ENCODE results near the gene LRRK1. TPM values are rescaled to one million over a fixed set of nuclear protein-coding genes. Genes with fewer than 3 reads are reported as not detected.

LRRK1 gene
- total and polyA plus RNA-seq, 2 of the 13 experiments (the other 11 are each of a cell fraction or from before 2014, with no cell fraction given): 0.13 to 1.2 TPM

DNA sequence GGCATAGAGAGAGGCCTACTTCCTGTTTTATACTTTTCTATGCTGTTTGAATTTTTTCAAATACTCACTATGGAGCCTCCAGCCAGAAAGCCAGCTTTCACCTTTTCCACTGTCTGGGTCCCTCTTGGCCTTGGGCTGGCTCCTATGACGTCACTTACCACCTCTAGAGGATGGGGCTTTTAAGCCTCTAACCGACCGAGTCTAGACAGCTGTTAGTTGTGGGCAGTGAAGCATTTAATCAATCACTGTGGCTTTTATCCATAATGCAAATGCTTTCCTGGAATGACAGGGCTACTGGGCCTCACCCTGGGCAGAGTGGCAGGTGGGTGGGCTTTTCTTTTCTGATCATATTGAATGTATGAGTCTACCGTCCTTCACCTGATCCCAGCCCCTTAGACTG, 61.9 kb downstream of the LRRK1 start:
- no TSS peak for BruUV-seq (replicated peaks)
- no peak overlapping the region for H3K4me3 ChIP-seq (replicated peaks in 1 of 3; ENCODE audit: insufficient read depth in 1 of 3, low read depth in 2 of 3, low read length in 3 of 3)
- H3K9me3 ChIP-seq (ENCODE audit: low read length): no peaks in the 10 kb centered on the region
- H3K27ac ChIP-seq (ENCODE audit: extremely low read length, insufficient read depth, low read length): no peak overlapping the region
- H4K20me1 ChIP-seq (ENCODE audit: insufficient read depth, low read length): no peaks in the 10 kb centered on the region
- in situ Hi-C loops (cut with HindIII; ENCODE audit: extremely low pct_ligation_motif_present, low pct_unique_long_range_greater_than_20kb) (no loop called here), intact Hi-C loops (cut with micrococcal nuclease; ENCODE audit: unreplicated experiment) (no loop called here)
- no peaks in the 10 kb centered on the region for H3K36me3 ChIP-seq (replicated peaks in 1 of 2; ENCODE audit: control insufficient read depth in 1 of 2, insufficient read depth in 2 of 2, low read length in 2 of 2)
- H3K27me3 ChIP-seq (ENCODE audit: control insufficient read depth in 1 of 2, insufficient read depth in 2 of 2, low read length in 2 of 2): peaks cover 2 to 5% of the 10 kb centered on the region in 2 experiments; a peak in 4 of 5 replicates
- ChIA-PET POLR2A (no interaction called here), CTCF (ENCODE audit: low intra/inter-chr PET ratio, low total read pairs) (no interaction called here)
- FAIRE-seq (no peak), DNase-seq (ENCODE audit: low spot score) (no peak), ATAC-seq (no peak)
- WGBS (ENCODE audit: low lambda C conversion rate): 10% methylated on average over 4 of the region's 4 CpGs
- peaks cover 2% of the 10 kb centered on the region for H3K4me1 ChIP-seq (ENCODE audit: insufficient read depth, low read length)
- no peak overlapping the region for H3K4me2 ChIP-seq (ENCODE audit: low read depth, low read length)
- no peak overlapping the region for H3K9ac ChIP-seq (ENCODE audit: insufficient read depth, low read depth, low read length)
- H2AFZ ChIP-seq (ENCODE audit: low read length): no peak overlapping the region
- H3K79me2 ChIP-seq (ENCODE audit: insufficient read depth, low read length): no peaks in the 10 kb centered on the region
- TF ChIP-seq, protein P1, sequence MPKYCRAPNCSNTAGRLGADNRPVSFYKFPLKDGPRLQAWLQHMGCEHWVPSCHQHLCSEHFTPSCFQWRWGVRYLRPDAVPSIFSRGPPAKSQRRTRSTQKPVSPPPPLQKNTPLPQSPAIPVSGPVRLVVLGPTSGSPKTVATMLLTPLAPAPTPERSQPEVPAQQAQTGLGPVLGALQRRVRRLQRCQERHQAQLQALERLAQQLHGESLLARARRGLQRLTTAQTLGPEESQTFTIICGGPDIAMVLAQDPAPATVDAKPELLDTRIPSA (CRISPR knock-in tag; IDR thresholded peaks at IDR 0.05; ENCODE audit: borderline replicate concordance): no peak
- TF ChIP-seq CTCF (CRISPR knock-in tag; IDR thresholded peaks at IDR 0.05): no peak
- TF ChIP-seq CREB1 (IDR thresholded peaks at IDR 0.05): peak; percentile 93
- TF ChIP-seq CREB1 (CRISPR knock-in tag; IDR thresholded peaks at IDR 0.05): no peak
- TF ChIP-seq, protein P2, sequence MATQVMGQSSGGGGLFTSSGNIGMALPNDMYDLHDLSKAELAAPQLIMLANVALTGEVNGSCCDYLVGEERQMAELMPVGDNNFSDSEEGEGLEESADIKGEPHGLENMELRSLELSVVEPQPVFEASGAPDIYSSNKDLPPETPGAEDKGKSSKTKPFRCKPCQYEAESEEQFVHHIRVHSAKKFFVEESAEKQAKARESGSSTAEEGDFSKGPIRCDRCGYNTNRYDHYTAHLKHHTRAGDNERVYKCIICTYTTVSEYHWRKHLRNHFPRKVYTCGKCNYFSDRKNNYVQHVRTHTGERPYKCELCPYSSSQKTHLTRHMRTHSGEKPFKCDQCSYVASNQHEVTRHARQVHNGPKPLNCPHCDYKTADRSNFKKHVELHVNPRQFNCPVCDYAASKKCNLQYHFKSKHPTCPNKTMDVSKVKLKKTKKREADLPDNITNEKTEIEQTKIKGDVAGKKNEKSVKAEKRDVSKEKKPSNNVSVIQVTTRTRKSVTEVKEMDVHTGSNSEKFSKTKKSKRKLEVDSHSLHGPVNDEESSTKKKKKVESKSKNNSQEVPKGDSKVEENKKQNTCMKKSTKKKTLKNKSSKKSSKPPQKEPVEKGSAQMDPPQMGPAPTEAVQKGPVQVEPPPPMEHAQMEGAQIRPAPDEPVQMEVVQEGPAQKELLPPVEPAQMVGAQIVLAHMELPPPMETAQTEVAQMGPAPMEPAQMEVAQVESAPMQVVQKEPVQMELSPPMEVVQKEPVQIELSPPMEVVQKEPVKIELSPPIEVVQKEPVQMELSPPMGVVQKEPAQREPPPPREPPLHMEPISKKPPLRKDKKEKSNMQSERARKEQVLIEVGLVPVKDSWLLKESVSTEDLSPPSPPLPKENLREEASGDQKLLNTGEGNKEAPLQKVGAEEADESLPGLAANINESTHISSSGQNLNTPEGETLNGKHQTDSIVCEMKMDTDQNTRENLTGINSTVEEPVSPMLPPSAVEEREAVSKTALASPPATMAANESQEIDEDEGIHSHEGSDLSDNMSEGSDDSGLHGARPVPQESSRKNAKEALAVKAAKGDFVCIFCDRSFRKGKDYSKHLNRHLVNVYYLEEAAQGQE (IDR thresholded peaks at IDR 0.05; ENCODE audit: borderline replicate concordance in 1 of 2, low read depth in 1 of 2, low read length in 2 of 2): no peak
- TF ChIP-seq HNRNPL (IDR thresholded peaks at IDR 0.05; ENCODE audit: low read depth, low read length): no peak
- no peak for TF ChIP-seq FLYWCH1 (CRISPR knock-in tag; IDR thresholded peaks at IDR 0.05)
- TF ChIP-seq ZBTB43 (CRISPR knock-in tag; conservative IDR thresholded peaks at IDR 0.05): no peak
- TF ChIP-seq, protein P3, sequence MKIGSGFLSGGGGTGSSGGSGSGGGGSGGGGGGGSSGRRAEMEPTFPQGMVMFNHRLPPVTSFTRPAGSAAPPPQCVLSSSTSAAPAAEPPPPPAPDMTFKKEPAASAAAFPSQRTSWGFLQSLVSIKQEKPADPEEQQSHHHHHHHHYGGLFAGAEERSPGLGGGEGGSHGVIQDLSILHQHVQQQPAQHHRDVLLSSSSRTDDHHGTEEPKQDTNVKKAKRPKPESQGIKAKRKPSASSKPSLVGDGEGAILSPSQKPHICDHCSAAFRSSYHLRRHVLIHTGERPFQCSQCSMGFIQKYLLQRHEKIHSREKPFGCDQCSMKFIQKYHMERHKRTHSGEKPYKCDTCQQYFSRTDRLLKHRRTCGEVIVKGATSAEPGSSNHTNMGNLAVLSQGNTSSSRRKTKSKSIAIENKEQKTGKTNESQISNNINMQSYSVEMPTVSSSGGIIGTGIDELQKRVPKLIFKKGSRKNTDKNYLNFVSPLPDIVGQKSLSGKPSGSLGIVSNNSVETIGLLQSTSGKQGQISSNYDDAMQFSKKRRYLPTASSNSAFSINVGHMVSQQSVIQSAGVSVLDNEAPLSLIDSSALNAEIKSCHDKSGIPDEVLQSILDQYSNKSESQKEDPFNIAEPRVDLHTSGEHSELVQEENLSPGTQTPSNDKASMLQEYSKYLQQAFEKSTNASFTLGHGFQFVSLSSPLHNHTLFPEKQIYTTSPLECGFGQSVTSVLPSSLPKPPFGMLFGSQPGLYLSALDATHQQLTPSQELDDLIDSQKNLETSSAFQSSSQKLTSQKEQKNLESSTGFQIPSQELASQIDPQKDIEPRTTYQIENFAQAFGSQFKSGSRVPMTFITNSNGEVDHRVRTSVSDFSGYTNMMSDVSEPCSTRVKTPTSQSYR (CRISPR knock-in tag; IDR thresholded peaks at IDR 0.05; ENCODE audit: borderline replicate concordance): no peak
- no peak for TF ChIP-seq ZFP41 (CRISPR knock-in tag; IDR thresholded peaks at IDR 0.05; ENCODE audit: borderline replicate concordance)
- peak; percentile 89 for TF ChIP-seq ATF7 (IDR thresholded peaks at IDR 0.05)
- TF ChIP-seq ATF7 (CRISPR knock-in tag; IDR thresholded peaks at IDR 0.05): no peak
- TF ChIP-seq THYN1 (CRISPR knock-in tag; IDR thresholded peaks at IDR 0.05; ENCODE audit: borderline replicate concordance, low read depth): no peak
